ENCODE data around the gene KCNC3.

- TF ChIP-seq ZNF462 (CRISPR knock-in tag; IDR thresholded peaks at IDR 0.05) (no peak), POLR2AphosphoS5 (IDR thresholded peaks at IDR 0.05; ENCODE audit: low read depth) (no peak; the same call in 1 of the 2 replicates), EZH2phosphoT487 (IDR thresholded peaks at IDR 0.05; ENCODE audit: unreplicated experiment) (no peak), EZH2 (IDR thresholded peaks at IDR 0.05; ENCODE audit: low read depth, unreplicated experiment) (no peak)
- TF ChIP-seq, protein P1, sequence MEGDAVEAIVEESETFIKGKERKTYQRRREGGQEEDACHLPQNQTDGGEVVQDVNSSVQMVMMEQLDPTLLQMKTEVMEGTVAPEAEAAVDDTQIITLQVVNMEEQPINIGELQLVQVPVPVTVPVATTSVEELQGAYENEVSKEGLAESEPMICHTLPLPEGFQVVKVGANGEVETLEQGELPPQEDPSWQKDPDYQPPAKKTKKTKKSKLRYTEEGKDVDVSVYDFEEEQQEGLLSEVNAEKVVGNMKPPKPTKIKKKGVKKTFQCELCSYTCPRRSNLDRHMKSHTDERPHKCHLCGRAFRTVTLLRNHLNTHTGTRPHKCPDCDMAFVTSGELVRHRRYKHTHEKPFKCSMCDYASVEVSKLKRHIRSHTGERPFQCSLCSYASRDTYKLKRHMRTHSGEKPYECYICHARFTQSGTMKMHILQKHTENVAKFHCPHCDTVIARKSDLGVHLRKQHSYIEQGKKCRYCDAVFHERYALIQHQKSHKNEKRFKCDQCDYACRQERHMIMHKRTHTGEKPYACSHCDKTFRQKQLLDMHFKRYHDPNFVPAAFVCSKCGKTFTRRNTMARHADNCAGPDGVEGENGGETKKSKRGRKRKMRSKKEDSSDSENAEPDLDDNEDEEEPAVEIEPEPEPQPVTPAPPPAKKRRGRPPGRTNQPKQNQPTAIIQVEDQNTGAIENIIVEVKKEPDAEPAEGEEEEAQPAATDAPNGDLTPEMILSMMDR (conservative IDR thresholded peaks at IDR 0.05; ENCODE audit: low read depth in 2 of 2), result no peak
- TF ChIP-seq, protein P2, sequence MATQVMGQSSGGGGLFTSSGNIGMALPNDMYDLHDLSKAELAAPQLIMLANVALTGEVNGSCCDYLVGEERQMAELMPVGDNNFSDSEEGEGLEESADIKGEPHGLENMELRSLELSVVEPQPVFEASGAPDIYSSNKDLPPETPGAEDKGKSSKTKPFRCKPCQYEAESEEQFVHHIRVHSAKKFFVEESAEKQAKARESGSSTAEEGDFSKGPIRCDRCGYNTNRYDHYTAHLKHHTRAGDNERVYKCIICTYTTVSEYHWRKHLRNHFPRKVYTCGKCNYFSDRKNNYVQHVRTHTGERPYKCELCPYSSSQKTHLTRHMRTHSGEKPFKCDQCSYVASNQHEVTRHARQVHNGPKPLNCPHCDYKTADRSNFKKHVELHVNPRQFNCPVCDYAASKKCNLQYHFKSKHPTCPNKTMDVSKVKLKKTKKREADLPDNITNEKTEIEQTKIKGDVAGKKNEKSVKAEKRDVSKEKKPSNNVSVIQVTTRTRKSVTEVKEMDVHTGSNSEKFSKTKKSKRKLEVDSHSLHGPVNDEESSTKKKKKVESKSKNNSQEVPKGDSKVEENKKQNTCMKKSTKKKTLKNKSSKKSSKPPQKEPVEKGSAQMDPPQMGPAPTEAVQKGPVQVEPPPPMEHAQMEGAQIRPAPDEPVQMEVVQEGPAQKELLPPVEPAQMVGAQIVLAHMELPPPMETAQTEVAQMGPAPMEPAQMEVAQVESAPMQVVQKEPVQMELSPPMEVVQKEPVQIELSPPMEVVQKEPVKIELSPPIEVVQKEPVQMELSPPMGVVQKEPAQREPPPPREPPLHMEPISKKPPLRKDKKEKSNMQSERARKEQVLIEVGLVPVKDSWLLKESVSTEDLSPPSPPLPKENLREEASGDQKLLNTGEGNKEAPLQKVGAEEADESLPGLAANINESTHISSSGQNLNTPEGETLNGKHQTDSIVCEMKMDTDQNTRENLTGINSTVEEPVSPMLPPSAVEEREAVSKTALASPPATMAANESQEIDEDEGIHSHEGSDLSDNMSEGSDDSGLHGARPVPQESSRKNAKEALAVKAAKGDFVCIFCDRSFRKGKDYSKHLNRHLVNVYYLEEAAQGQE (IDR thresholded peaks at IDR 0.05; ENCODE audit: unreplicated experiment), result no peak
These were observed 3.0 kb downstream of the KCNC3 start for GRCh38 chr19:50326101-50326664.
